GM13976 (cell line): ENCODE results near the gene ZSCAN29.

ENCODE experiments used
- DNase-seq: peaks from one replicate; pipeline ENCODE4 v3.0.0; 2012; ENCODE audit warnings: low spot score
- CTCF ChIP-seq: IDR thresholded peaks from 2 replicates; pipeline ENCODE4 v1.5.1; 2012; ENCODE audit warnings: borderline replicate concordance, mild to moderate bottlenecking; ENCODE audit not compliant: insufficient read depth; ENCODE audit errors: extremely low read depth, missing control alignments, control extremely low read depth
- in situ Hi-C: fragments of 300-500 bp; cut with MboI; formaldehyde crosslinking; loops from one replicate; pipeline ENCODE4 v1.12.0; 2022; ENCODE audit warnings: low sequenced_read_pairs, mixed read lengths, inconsistent platforms; ENCODE audit not compliant: unreplicated experiment

ZSCAN29 gene

GRCh38 chr15:43312378-43312777, 58.5 kb downstream of the ZSCAN29 start:
- in situ Hi-C loops, result no loop called here
- TF ChIP-seq CTCF, result no peak
- no peak for DNase-seq
